Activated CD4-positive, alpha-beta T cell treated with anti-CD3 and anti-CD28 coated beads for 36 hours (primary cell): ENCODE data around the gene AP4M1. TPM values are rescaled to one million over a fixed set of nuclear protein-coding genes. Genes with fewer than 3 reads are reported as not detected.
A peak's percentile ranks its signal among the peaks of the same experiment; 100 is the strongest.

ENCODE experiments used
- ATAC-seq: fragments of 200-7000 bp; cut with Tn5 transposase; one replicate; pipeline ENCODE4 v1.10.0; 2021; ENCODE audit warnings: mild to moderate bottlenecking, moderate library complexity
- CTCF ChIA-PET: fragments of 350-600 bp; sonication (Branson Sonifier 250); formaldehyde crosslinking; loops from one replicate; lab custom pipeline; 2021; ENCODE audit warnings: antibody characterized with exemption; lab: Charles Lee
- POLR2A ChIA-PET: fragments of 350-600 bp; sonication (Branson Sonifier 250); formaldehyde crosslinking; loops from one replicate; lab custom pipeline; 2021; ENCODE audit warnings: antibody characterized with exemption, inconsistent platforms; lab: Charles Lee
- DNase-seq: peaks from one replicate; pipeline ENCODE4 v3.0.0-alpha.2; 2020
- H3K27ac Mint-ChIP-seq: one replicate; pipeline ENCODE4 v1.8.0; 2021; ENCODE audit warnings: mixed read lengths
- H3K27me3 Mint-ChIP-seq: one replicate; pipeline ENCODE4 v1.8.0; 2021; ENCODE audit warnings: mixed read lengths
- H3K36me3 Mint-ChIP-seq: one replicate; pipeline ENCODE4 v1.8.0; 2021; ENCODE audit warnings: low read depth, mixed read lengths
- H3K4me1 Mint-ChIP-seq: one replicate; pipeline ENCODE4 v1.8.0; 2021; ENCODE audit warnings: mixed read lengths
- H3K4me3 Mint-ChIP-seq: one replicate; pipeline ENCODE4 v1.8.0; 2021; ENCODE audit warnings: mild to moderate bottlenecking, moderate library complexity, mixed read lengths
- H3K9me3 Mint-ChIP-seq: one replicate; pipeline ENCODE4 v1.8.0; 2021; ENCODE audit warnings: low read depth, mixed read lengths
- intact Hi-C, 2 experiments: fragments of 100-400 bp; cut with DNase I in 1 of 2; cut with micrococcal nuclease in 1 of 2; formaldehyde crosslinking; loops; one replicate each; pipeline versions ENCODE4 v1.14.2 to v1.15.1; 2022 to 2024; cut with DNase I, micrococcal nuclease
- microRNA-seq: library from miRNA; unstranded; fragments of <30 nt; microRNA quantifications from one replicate; pipeline ENCODE4 v1.2.0, GENCODE V29; 2021; ENCODE audit warnings: borderline replicate concordance
- total RNA-seq, 2 experiments: library from RNA; stranded (reverse); gene quantifications; one replicate each; pipeline ENCODE4 v1.2.3, GENCODE V29; 2021

AP4M1 gene
- total RNA-seq, 2 experiments from 2014 or later, result 8.8 to 10.4 TPM

GRCh38 chr7:100157334-100158228, 56.1 kb downstream of the AP4M1 start:
- no peak for ATAC-seq

More at GRCh38 chr7:100157334-100158228, 56.1 kb downstream of the AP4M1 start:
- no peaks in the 10 kb centered on the region for H3K27me3 Mint-ChIP-seq
- peak; percentile 34 for DNase-seq
- peaks cover 21% of the 10 kb centered on the region for H3K36me3 Mint-ChIP-seq
- CTCF ChIA-PET, result interaction anchor here (0.5 to 1.6 kb wide), 7 partner anchors 10 to 464 kb away, joined by 3 to 4 read pairs (median 3); no protein-coding TSS in a partner anchor
- no peaks in the 10 kb centered on the region for H3K9me3 Mint-ChIP-seq
- peak overlapping the region; percentile 83 for H3K27ac Mint-ChIP-seq
- POLR2A ChIA-PET, result interaction anchor here (1.2 kb wide), 1 partner anchor 273 kb away, joined by 4 read pairs; no protein-coding TSS in a partner anchor
- H3K4me1 Mint-ChIP-seq, result peaks cover 44% of the 10 kb centered on the region
- intact Hi-C loops, result loop anchor here (1.0 to 5.0 kb wide), 5 partner anchors 9 to 535 kb away; partner anchors contain the start of genes GPC2 (in 2 of the 2), LAMTOR4 (in 2 of the 2), STAG3 (in 2 of the 2) and GAL3ST4 (in 1 of the 2)
- H3K4me3 Mint-ChIP-seq, result peak overlapping the region; percentile 76

Small RNA genes lying within 50 kb of the gene (microRNA-seq; reads per million reads assigned to microRNA genes)
- gene MIR106B, result 8,394 reads per million, percentile 96 among the genes with 10 or more reads in this experiment
- gene MIR25, result 683 reads per million, percentile 83 among the genes with 10 or more reads in this experiment
- gene MIR4658, result not detected
- 11,183 reads per million, percentile 97 among the genes with 10 or more reads in this experiment for gene MIR93

Other genes starting within 250 kb of the AP4M1 start
- gene OR2AE1, start 224.6 kb upstream of the AP4M1 start, total RNA-seq, result not detected
- gene TRIM4, start 182.1 kb upstream of the AP4M1 start, total RNA-seq, result 10 to 100 TPM; 23.9 to 25.7 TPM
- 1 to 10 TPM in 1 of 2 experiments, under 1 TPM in 1; 0.73 to 1.1 TPM for gene GJC3, start 172.0 kb upstream of the AP4M1 start, total RNA-seq
- gene AZGP1, start 125.6 kb upstream of the AP4M1 start, total RNA-seq, result not detected
- gene ZKSCAN1, start 86.0 kb upstream of the AP4M1 start, total RNA-seq, result 10 to 100 TPM; 45.2 to 62.9 TPM
- gene ZSCAN21, start 51.9 kb upstream of the AP4M1 start, total RNA-seq, result 1 to 10 TPM; 6.4 to 7.4 TPM
- gene ZNF3, start 19.9 kb upstream of the AP4M1 start, total RNA-seq, result 10 to 100 TPM; 18.8 to 19.0 TPM
- gene COPS6, start 12.7 kb upstream of the AP4M1 start, total RNA-seq, result 10 to 100 TPM; 88.6 to 89.0 TPM
- 100 to 1,000 TPM; 411 to 429 TPM for gene MCM7, start 246 bp upstream of the AP4M1 start, total RNA-seq
- 10 to 100 TPM; 54.3 to 59.5 TPM for gene TAF6, start 17.7 kb downstream of the AP4M1 start, total RNA-seq
- gene CNPY4, start 18.0 kb downstream of the AP4M1 start, total RNA-seq, result 10 to 100 TPM; 11.0 to 14.0 TPM
- gene MBLAC1, start 25.3 kb downstream of the AP4M1 start, total RNA-seq, result 1 to 10 TPM; 1.6 to 2.2 TPM
- gene LAMTOR4, start 47.3 kb downstream of the AP4M1 start, total RNA-seq, result 100 to 1,000 TPM in 1 of 2 experiments, 10 to 100 TPM in 1; 69.6 to 120 TPM
- 10 to 100 TPM; 15.0 to 17.6 TPM for gene TRAPPC14, start 57.1 kb downstream of the AP4M1 start, total RNA-seq
- 1 to 10 TPM; 4.6 to 7.2 TPM for gene GAL3ST4, start 67.0 kb downstream of the AP4M1 start, total RNA-seq
- gene GPC2, start 75.7 kb downstream of the AP4M1 start, total RNA-seq, result 1 to 10 TPM; 5.3 to 6.1 TPM
- gene STAG3, start 76.3 kb downstream of the AP4M1 start, total RNA-seq, result 10 to 100 TPM; 24.7 to 28.3 TPM
- 10 to 100 TPM; 26.9 to 27.7 TPM for gene PVRIG, start 118.3 kb downstream of the AP4M1 start, total RNA-seq
- not detected for gene SPDYE3, start 206.1 kb downstream of the AP4M1 start, total RNA-seq